ENCODE data around the gene BACE2.

Gene BACE2

DNA sequence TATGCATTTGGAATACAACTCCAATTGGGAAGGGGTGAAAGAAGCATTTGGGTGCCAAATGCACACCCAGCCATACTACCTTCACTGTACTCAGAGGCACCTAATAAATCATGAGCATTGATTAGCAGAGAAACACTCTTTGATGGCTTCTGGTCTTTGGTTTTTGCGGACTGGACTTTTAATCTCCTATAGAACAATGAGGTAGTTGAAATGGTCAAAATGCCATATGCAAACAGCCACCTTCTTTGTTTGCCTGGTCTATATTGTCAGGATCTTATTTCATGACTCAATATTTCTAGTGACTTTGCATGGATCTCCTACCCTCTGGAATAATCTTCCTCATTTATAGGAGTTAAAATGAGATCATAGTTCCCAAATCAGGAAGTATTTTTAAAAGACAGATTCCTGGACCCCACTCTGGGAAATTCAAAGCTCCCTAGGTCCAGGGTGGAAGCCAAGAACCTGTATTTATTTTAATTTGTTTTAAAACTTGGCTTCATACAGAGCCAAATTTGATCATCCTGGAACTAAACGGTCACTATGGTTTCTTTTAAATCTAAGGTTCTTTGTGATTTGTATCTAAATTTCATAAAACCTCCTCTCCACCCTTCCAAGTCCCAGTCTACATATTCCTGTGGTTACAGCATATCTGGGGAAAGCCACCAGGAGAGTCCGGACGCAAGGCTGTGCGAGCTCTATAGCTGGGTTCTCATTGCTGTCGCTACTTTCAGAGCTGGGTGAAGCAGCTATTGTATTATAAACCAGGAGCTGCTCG is 157.4 kb downstream of the BACE2 start:
- DNase-seq = no peak
- no peaks in the 10 kb centered on the region for H3K79me2 ChIP-seq (ENCODE audit: insufficient read depth, low read length)
- H3K4me2 ChIP-seq (ENCODE audit: insufficient read depth, low read length) = no peak overlapping the region
- no peaks in the 10 kb centered on the region for H4K20me1 ChIP-seq (ENCODE audit: insufficient read depth, low read length)
- no peak overlapping the region for H3K9ac ChIP-seq (ENCODE audit: low read depth, low read length)
- ATAC-seq (ENCODE audit: insufficient read depth, low read depth) = no peak
- H3K27me3 ChIP-seq (ENCODE audit: insufficient read depth, low read length, poor library complexity) = no peaks in the 10 kb centered on the region
- TF ChIP-seq CTCF (IDR thresholded peaks at IDR 0.05; ENCODE audit: borderline replicate concordance, extremely low read depth, low read length, poor library complexity, severe bottlenecking) (no peak), EZH2 (IDR thresholded peaks at IDR 0.05; ENCODE audit: borderline replicate concordance, low read depth, low read length, severe bottlenecking) (no peak)
- peaks cover 4% of the 10 kb centered on the region for H3K9me3 ChIP-seq (ENCODE audit: insufficient read depth, low read length, severe bottlenecking)
- no peak overlapping the region for H2AFZ ChIP-seq (ENCODE audit: low read depth, low read length)
- no peak overlapping the region for H3K27ac ChIP-seq (ENCODE audit: low read length)
- H3K4me3 ChIP-seq (ENCODE audit: low read depth in 1 of 2, low read length in 2 of 2) = no peak overlapping the region
- H3K4me1 ChIP-seq (ENCODE audit: insufficient read depth, low read length) = peaks cover 26% of the 10 kb centered on the region
- H3K36me3 ChIP-seq (ENCODE audit: insufficient read depth, low read length) = no peaks in the 10 kb centered on the region

- DNase-seq = no peak
- Histone ChIP-seq H3K79me2 (ENCODE audit: insufficient read depth, low read length) (no peaks in the 10 kb centered on the region), H3K9ac (ENCODE audit: low read depth, low read length) (no peak overlapping the region), H3K4me3 (ENCODE audit: low read depth in 1 of 2, low read length in 2 of 2) (no peak overlapping the region), H3K9me3 (ENCODE audit: insufficient read depth, low read length, severe bottlenecking) (peaks cover 3% of the 10 kb centered on the region), H3K36me3 (ENCODE audit: insufficient read depth, low read length) (no peaks in the 10 kb centered on the region), H3K27me3 (ENCODE audit: insufficient read depth, low read length, poor library complexity) (no peaks in the 10 kb centered on the region), H4K20me1 (ENCODE audit: insufficient read depth, low read length) (no peaks in the 10 kb centered on the region), H3K4me1 (ENCODE audit: insufficient read depth, low read length) (peaks cover 16% of the 10 kb centered on the region), H2AFZ (ENCODE audit: low read depth, low read length) (no peak overlapping the region), H3K4me2 (ENCODE audit: insufficient read depth, low read length) (no peak overlapping the region), H3K27ac (ENCODE audit: low read length) (no peak overlapping the region)
- no peak for ATAC-seq (ENCODE audit: insufficient read depth, low read depth)
- no peak for TF ChIP-seq CTCF (IDR thresholded peaks at IDR 0.05; ENCODE audit: borderline replicate concordance, extremely low read depth, low read length, poor library complexity, severe bottlenecking)
- no peak for TF ChIP-seq EZH2 (IDR thresholded peaks at IDR 0.05; ENCODE audit: borderline replicate concordance, low read depth, low read length, severe bottlenecking)
These were observed 158.6 kb downstream of the BACE2 start for GRCh38 chr21:41326414-41327080.

DNA sequence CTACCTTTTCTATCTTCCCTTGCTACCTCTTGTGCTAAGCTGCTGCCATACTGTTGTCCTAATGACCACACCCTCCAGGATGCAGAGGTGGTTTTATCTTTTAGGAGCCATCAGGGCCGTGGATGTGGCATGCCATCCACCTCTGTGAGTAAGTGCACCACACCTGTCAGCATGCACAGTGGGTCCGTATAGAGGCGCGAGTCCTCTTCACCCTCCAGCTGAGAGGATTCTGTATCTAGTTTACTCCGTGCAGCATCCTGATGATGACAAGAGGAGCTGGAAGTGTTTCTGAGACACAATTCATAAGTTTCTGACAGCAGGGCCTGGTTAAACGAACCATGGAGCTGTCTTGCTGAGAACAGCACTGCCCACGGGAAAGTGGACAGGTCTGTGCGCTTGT is 159.8 kb downstream of the BACE2 start:
- no peaks in the 10 kb centered on the region for H4K20me1 ChIP-seq (ENCODE audit: insufficient read depth, low read length)
- no peak overlapping the region for H3K9ac ChIP-seq (ENCODE audit: low read depth, low read length)
- peaks cover 4% of the 10 kb centered on the region for H3K4me1 ChIP-seq (ENCODE audit: insufficient read depth, low read length)
- H3K36me3 ChIP-seq (ENCODE audit: insufficient read depth, low read length) = no peaks in the 10 kb centered on the region
- DNase-seq = no peak
- H3K27me3 ChIP-seq (ENCODE audit: insufficient read depth, low read length, poor library complexity) = no peaks in the 10 kb centered on the region
- H2AFZ ChIP-seq (ENCODE audit: low read depth, low read length) = no peak overlapping the region
- no peak overlapping the region for H3K27ac ChIP-seq (ENCODE audit: low read length)
- no peaks in the 10 kb centered on the region for H3K79me2 ChIP-seq (ENCODE audit: insufficient read depth, low read length)
- ATAC-seq (ENCODE audit: insufficient read depth, low read depth) = no peak
- H3K4me3 ChIP-seq (ENCODE audit: low read depth in 1 of 2, low read length in 2 of 2) = no peak overlapping the region
- TF ChIP-seq EZH2 (IDR thresholded peaks at IDR 0.05; ENCODE audit: borderline replicate concordance, low read depth, low read length, severe bottlenecking) = no peak
- no peak for TF ChIP-seq CTCF (IDR thresholded peaks at IDR 0.05; ENCODE audit: borderline replicate concordance, extremely low read depth, low read length, poor library complexity, severe bottlenecking)
- H3K9me3 ChIP-seq (ENCODE audit: insufficient read depth, low read length, severe bottlenecking) = no peaks in the 10 kb centered on the region
- no peak overlapping the region for H3K4me2 ChIP-seq (ENCODE audit: insufficient read depth, low read length)
